Measurements from ENCODE around the gene NEURL1.
A peak's percentile ranks its signal among the peaks of the same experiment; 100 is the strongest.

The NEURL1 gene

GRCh38 chr10:103566536-103566935, 73.0 kb downstream of the NEURL1 start:
- ATAC-seq: no peak

- no peak for ATAC-seq
Observed at GRCh38 chr10:103568505-103568904, 75.0 kb downstream of the NEURL1 start.

GRCh38 chr10:103569896-103570295, 76.4 kb downstream of the NEURL1 start:
- no peak for ATAC-seq

GRCh38 chr10:103570844-103571655, 77.5 kb downstream of the NEURL1 start:
- ATAC-seq: no peak

GRCh38 chr10:103571656-103571975, 78.1 kb downstream of the NEURL1 start:
- no peak for ATAC-seq

- no peak for ATAC-seq
Observed at GRCh38 chr10:103572347-103573204, 79.1 kb downstream of the NEURL1 start.

GRCh38 chr10:103573205-103573487, 79.6 kb downstream of the NEURL1 start:
- ATAC-seq: no peak

GRCh38 chr10:103574097-103575061, 80.9 kb downstream of the NEURL1 start:
- no peak for ATAC-seq

- ATAC-seq: no peak
Observed at GRCh38 chr10:103575416-103576075, 82.0 kb downstream of the NEURL1 start.

- ATAC-seq: no peak
Observed at GRCh38 chr10:103576076-103576471, 82.6 kb downstream of the NEURL1 start.

GRCh38 chr10:103576862-103577261, 83.4 kb downstream of the NEURL1 start:
- ATAC-seq: no peak

GRCh38 chr10:103578782-103579382, 85.4 kb downstream of the NEURL1 start:
- no peak for ATAC-seq

- no peak for ATAC-seq
Observed at GRCh38 chr10:103580011-103580410, 86.5 kb downstream of the NEURL1 start.

GRCh38 chr10:103580430-103580829, 86.9 kb downstream of the NEURL1 start:
- no peak for ATAC-seq

GRCh38 chr10:103581499-103581898, 88.0 kb downstream of the NEURL1 start:
- ATAC-seq: no peak

- ATAC-seq: no peak
Observed at GRCh38 chr10:103582331-103583123, 89.0 kb downstream of the NEURL1 start.

- ATAC-seq: no peak
Observed at GRCh38 chr10:103583871-103584215, 90.3 kb downstream of the NEURL1 start.

- peak; percentile 65 to 66 for ATAC-seq
Observed at GRCh38 chr10:103584216-103585010, 90.9 kb downstream of the NEURL1 start.

GRCh38 chr10:103585011-103585405, 91.5 kb downstream of the NEURL1 start:
- no peak for ATAC-seq

- no peak for ATAC-seq
Observed at GRCh38 chr10:103587073-103587472, 93.6 kb downstream of the NEURL1 start.

Measured in activated CD4-positive, CD25-positive, alpha-beta regulatory T cell treated with anti-CD3 and anti-CD28 coated beads, Interleukin-2, amount 50 U/mL, for 24 hours (primary cell).